GM19395 (cell line): ENCODE measurements around the gene FBXO8.
A peak's percentile ranks its signal among the peaks of the same experiment; 100 is the strongest.

ENCODE experiments used
- ATAC-seq: cut with Tn5 transposase; IDR thresholded peaks from one replicate; pipeline ENCODE4 v1.9.1; 2021; ENCODE audit warnings: mild to moderate bottlenecking, moderate library complexity; ENCODE audit not compliant: unreplicated experiment

The FBXO8 gene

GRCh38 chr4:174248407-174248806 lies 35.1 kb downstream of the FBXO8 start:
- no peak for ATAC-seq

- ATAC-seq = no peak
Measured at GRCh38 chr4:174245714-174246113, 37.8 kb downstream of the FBXO8 start.

- no peak for ATAC-seq
Measured at GRCh38 chr4:174244441-174244840, 39.0 kb downstream of the FBXO8 start.

- ATAC-seq = peak; percentile 56
Measured at GRCh38 chr4:174241162-174241561, 42.3 kb downstream of the FBXO8 start.

GRCh38 chr4:174236359-174236758 lies 47.1 kb downstream of the FBXO8 start:
- ATAC-seq = no peak

GRCh38 chr4:174230680-174231079 lies 52.8 kb downstream of the FBXO8 start:
- ATAC-seq = no peak

GRCh38 chr4:174230148-174230547 lies 53.3 kb downstream of the FBXO8 start:
- no peak for ATAC-seq

- ATAC-seq = no peak
Measured at GRCh38 chr4:174228988-174229387, 54.5 kb downstream of the FBXO8 start.

GRCh38 chr4:174225349-174226049 lies 58.0 kb downstream of the FBXO8 start:
- ATAC-seq = no peak

- no peak for ATAC-seq
Measured at GRCh38 chr4:174224550-174224949, 58.9 kb downstream of the FBXO8 start.

- ATAC-seq = peak; percentile 80
Measured at GRCh38 chr4:174222266-174222872, 61.1 kb downstream of the FBXO8 start.

- ATAC-seq = no peak
Measured at GRCh38 chr4:174218127-174218790, 65.2 kb downstream of the FBXO8 start.

- no peak for ATAC-seq
Measured at GRCh38 chr4:174217273-174218126, 66.0 kb downstream of the FBXO8 start.

- ATAC-seq = no peak
Measured at GRCh38 chr4:174216799-174217272, 66.6 kb downstream of the FBXO8 start.

- ATAC-seq = no peak
Measured at GRCh38 chr4:174215961-174216680, 67.3 kb downstream of the FBXO8 start.

GRCh38 chr4:174215057-174215456 lies 68.4 kb downstream of the FBXO8 start:
- ATAC-seq = no peak

GRCh38 chr4:174214101-174214878 lies 69.2 kb downstream of the FBXO8 start:
- peak; percentile 65 for ATAC-seq

GRCh38 chr4:174213731-174214100 lies 69.8 kb downstream of the FBXO8 start:
- peak; percentile 19 for ATAC-seq

GRCh38 chr4:174212061-174212460 lies 71.4 kb downstream of the FBXO8 start:
- ATAC-seq = no peak

GRCh38 chr4:174211622-174212044 lies 71.8 kb downstream of the FBXO8 start:
- ATAC-seq = no peak
